ENCODE measurements around the gene SNRPA. TPM values are rescaled to one million over a fixed set of nuclear protein-coding genes. Genes with fewer than 3 reads are reported as not detected.

The SNRPA gene
- total and polyA plus RNA-seq, 2 donors: 58.4 to 60.9 TPM

GRCh38 chr19:40800339-40800996 is 49.5 kb downstream of the SNRPA start:
- H3K9me3 ChIP-seq (ENCODE audit: control insufficient read depth in 2 of 2, insufficient read depth in 1 of 2, low read length in 1 of 2): no peaks in the 10 kb centered on the region
- H3K4me1 ChIP-seq (ENCODE audit: control insufficient read depth in 2 of 2, insufficient read depth in 2 of 2, low read length in 2 of 2): peaks cover 38 to 70% of the 10 kb centered on the region in 2 donors
- peak overlapping the region; percentile 87 to 96 for H3K4me3 ChIP-seq (ENCODE audit: low read length in 2 of 2)
- peak overlapping the region in 1 of 2 donors; percentile 32 for H3K27ac ChIP-seq (ENCODE audit: low read depth in 1 of 2, low read length in 1 of 2)
- H3K27me3 ChIP-seq (ENCODE audit: control insufficient read depth in 2 of 2, insufficient read depth in 1 of 2, low read length in 1 of 2): no peaks in the 10 kb centered on the region
- 92% methylated on average over 27 of the region's 27 CpGs for WGBS
- H3K36me3 ChIP-seq (ENCODE audit: control insufficient read depth in 2 of 2, insufficient read depth in 2 of 2, low read length in 1 of 2): peaks cover 37 to 44% of the 10 kb centered on the region in 2 donors
- no peak for DNase-seq (ENCODE audit: low read depth in 6 of 9, low spot score in 9 of 9)

GRCh38 chr19:40800997-40801377 is 50.0 kb downstream of the SNRPA start:
- 98% methylated on average over 27 of the region's 27 CpGs for WGBS
- no peaks in the 10 kb centered on the region for H3K27me3 ChIP-seq (ENCODE audit: control insufficient read depth in 2 of 2, insufficient read depth in 1 of 2, low read length in 1 of 2)
- DNase-seq (ENCODE audit: low read depth in 6 of 9, low spot score in 9 of 9): no peak
- H3K36me3 ChIP-seq (ENCODE audit: control insufficient read depth in 2 of 2, insufficient read depth in 2 of 2, low read length in 1 of 2): peaks cover 37 to 46% of the 10 kb centered on the region in 2 donors
- no peak overlapping the region for H3K27ac ChIP-seq (ENCODE audit: low read depth in 1 of 2, low read length in 1 of 2)
- H3K4me3 ChIP-seq (ENCODE audit: low read length in 2 of 2): no peak overlapping the region
- peaks cover 38 to 75% of the 10 kb centered on the region in 2 donors for H3K4me1 ChIP-seq (ENCODE audit: control insufficient read depth in 2 of 2, insufficient read depth in 2 of 2, low read length in 2 of 2)
- H3K9me3 ChIP-seq (ENCODE audit: control insufficient read depth in 2 of 2, insufficient read depth in 1 of 2, low read length in 1 of 2): no peaks in the 10 kb centered on the region

- H3K9me3 ChIP-seq (ENCODE audit: control insufficient read depth in 2 of 2, insufficient read depth in 1 of 2, low read length in 1 of 2): no peaks in the 10 kb centered on the region
- H3K4me3 ChIP-seq (ENCODE audit: low read length in 2 of 2): no peak overlapping the region
- DNase-seq (ENCODE audit: low read depth in 6 of 9, low spot score in 9 of 9): no peak
- peak overlapping the region in 1 of 2 donors; percentile 22 for H3K27ac ChIP-seq (ENCODE audit: low read depth in 1 of 2, low read length in 1 of 2)
- H3K36me3 ChIP-seq (ENCODE audit: control insufficient read depth in 2 of 2, insufficient read depth in 2 of 2, low read length in 1 of 2): peaks cover 30 to 43% of the 10 kb centered on the region in 2 donors
- no peaks in the 10 kb centered on the region for H3K27me3 ChIP-seq (ENCODE audit: control insufficient read depth in 2 of 2, insufficient read depth in 1 of 2, low read length in 1 of 2)
- WGBS: 89% methylated on average over 13 of the region's 13 CpGs
- H3K4me1 ChIP-seq (ENCODE audit: control insufficient read depth in 2 of 2, insufficient read depth in 2 of 2, low read length in 2 of 2): peaks cover 45 to 79% of the 10 kb centered on the region in 2 donors
These were observed 50.7 kb downstream of the SNRPA start for GRCh38 chr19:40801426-40802299.

GRCh38 chr19:40802300-40803169 is 51.5 kb downstream of the SNRPA start:
- Histone ChIP-seq H3K4me1 (ENCODE audit: control insufficient read depth in 2 of 2, insufficient read depth in 2 of 2, low read length in 2 of 2) (peaks cover 50 to 84% of the 10 kb centered on the region in 2 donors), H3K9me3 (ENCODE audit: control insufficient read depth in 2 of 2, insufficient read depth in 1 of 2, low read length in 1 of 2) (no peaks in the 10 kb centered on the region), H3K27me3 (ENCODE audit: control insufficient read depth in 2 of 2, insufficient read depth in 1 of 2, low read length in 1 of 2) (no peaks in the 10 kb centered on the region), H3K27ac (ENCODE audit: low read depth in 1 of 2, low read length in 1 of 2) (peak overlapping the region; percentile 22 to 48), H3K36me3 (ENCODE audit: control insufficient read depth in 2 of 2, insufficient read depth in 2 of 2, low read length in 1 of 2) (peaks cover 32 to 49% of the 10 kb centered on the region in 2 donors), H3K4me3 (ENCODE audit: low read length in 2 of 2) (no peak overlapping the region)
- no peak for DNase-seq (ENCODE audit: low read depth in 6 of 9, low spot score in 9 of 9)
- 70% methylated on average over 11 of the region's 11 CpGs for WGBS

- Histone ChIP-seq H3K4me1 (ENCODE audit: control insufficient read depth in 2 of 2, insufficient read depth in 2 of 2, low read length in 2 of 2) (peaks cover 46 to 79% of the 10 kb centered on the region in 2 donors), H3K27ac (ENCODE audit: low read depth in 1 of 2, low read length in 1 of 2) (peak overlapping the region; percentile 19 to 48), H3K27me3 (ENCODE audit: control insufficient read depth in 2 of 2, insufficient read depth in 1 of 2, low read length in 1 of 2) (no peaks in the 10 kb centered on the region), H3K4me3 (ENCODE audit: low read length in 2 of 2) (no peak overlapping the region), H3K9me3 (ENCODE audit: control insufficient read depth in 2 of 2, insufficient read depth in 1 of 2, low read length in 1 of 2) (no peaks in the 10 kb centered on the region), H3K36me3 (ENCODE audit: control insufficient read depth in 2 of 2, insufficient read depth in 2 of 2, low read length in 1 of 2) (peaks cover 40 to 57% of the 10 kb centered on the region in 2 donors)
- WGBS: 72% methylated on average over 9 of the region's 9 CpGs
- DNase-seq (ENCODE audit: low read depth in 6 of 9, low spot score in 9 of 9): no peak
These were observed 52.3 kb downstream of the SNRPA start for GRCh38 chr19:40803170-40803856.

GRCh38 chr19:40803857-40804782 is 53.1 kb downstream of the SNRPA start:
- peaks cover 46 to 79% of the 10 kb centered on the region in 2 donors for H3K4me1 ChIP-seq (ENCODE audit: control insufficient read depth in 2 of 2, insufficient read depth in 2 of 2, low read length in 2 of 2)
- H3K36me3 ChIP-seq (ENCODE audit: control insufficient read depth in 2 of 2, insufficient read depth in 2 of 2, low read length in 1 of 2): peaks cover 48 to 64% of the 10 kb centered on the region in 2 donors
- no peaks in the 10 kb centered on the region for H3K9me3 ChIP-seq (ENCODE audit: control insufficient read depth in 2 of 2, insufficient read depth in 1 of 2, low read length in 1 of 2)
- no peaks in the 10 kb centered on the region for H3K27me3 ChIP-seq (ENCODE audit: control insufficient read depth in 2 of 2, insufficient read depth in 1 of 2, low read length in 1 of 2)
- WGBS: 93% methylated on average over 6 of the region's 6 CpGs
- no peak overlapping the region for H3K4me3 ChIP-seq (ENCODE audit: low read length in 2 of 2)
- H3K27ac ChIP-seq (ENCODE audit: low read depth in 1 of 2, low read length in 1 of 2): peak overlapping the region; percentile 48 to 69
- DNase-seq (ENCODE audit: low read depth in 6 of 9, low spot score in 9 of 9): peak in 3 of 9 donors; percentile 51 to 79 (median 53)

- H3K4me3 ChIP-seq (ENCODE audit: low read length in 2 of 2): no peak overlapping the region
- H3K4me1 ChIP-seq (ENCODE audit: control insufficient read depth in 2 of 2, insufficient read depth in 2 of 2, low read length in 2 of 2): peaks cover 46 to 78% of the 10 kb centered on the region in 2 donors
- 96% methylated on average over 7 of the region's 7 CpGs for WGBS
- peaks cover 0 to 1% of the 10 kb centered on the region in 2 donors for H3K27me3 ChIP-seq (ENCODE audit: control insufficient read depth in 2 of 2, insufficient read depth in 1 of 2, low read length in 1 of 2)
- DNase-seq (ENCODE audit: low read depth in 6 of 9, low spot score in 9 of 9): no peak
- peaks cover 51 to 70% of the 10 kb centered on the region in 2 donors for H3K36me3 ChIP-seq (ENCODE audit: control insufficient read depth in 2 of 2, insufficient read depth in 2 of 2, low read length in 1 of 2)
- H3K27ac ChIP-seq (ENCODE audit: low read depth in 1 of 2, low read length in 1 of 2): peak overlapping the region; percentile 0 to 38
- H3K9me3 ChIP-seq (ENCODE audit: control insufficient read depth in 2 of 2, insufficient read depth in 1 of 2, low read length in 1 of 2): no peaks in the 10 kb centered on the region
These were observed 53.8 kb downstream of the SNRPA start for GRCh38 chr19:40804783-40805242.
